GM23248 (cell line): Measurements from ENCODE around the gene DCP1A. TPM values are rescaled to one million over a fixed set of nuclear protein-coding genes. Genes with fewer than 3 reads are reported as not detected.

ENCODE experiments used
- DNase-seq: peaks from one replicate; pipeline ENCODE4 v3.0.0-alpha.2; 2015
- H2AFZ ChIP-seq: fragments of 200-600 bp; sonication (generic); 2 replicates; pipeline ENCODE4 v1.6.1; 2016; ENCODE audit warnings: antibody characterized with exemption
- H3F3A ChIP-seq: fragments of 200-600 bp; sonication (generic); 2 replicates; pipeline ENCODE4 v1.6.1; 2016; ENCODE audit warnings: mild to moderate bottlenecking, antibody characterized with exemption, mixed run types; ENCODE audit not compliant: insufficient read depth
- H3K27ac ChIP-seq: fragments of 200-600 bp; sonication (generic); 2 replicates; pipeline ENCODE4 v1.5.1; 2016; ENCODE audit warnings: mild to moderate bottlenecking
- H3K27me3 ChIP-seq: fragments of 200-600 bp; sonication (generic); replicated peaks from 2 replicates; pipeline ENCODE4 v1.6.1; 2016; ENCODE audit warnings: mild to moderate bottlenecking; ENCODE audit not compliant: insufficient read depth
- H3K36me3 ChIP-seq: fragments of 200-600 bp; sonication (generic); 2 replicates; pipeline ENCODE4 v1.6.1; 2016; ENCODE audit warnings: low read depth, mild to moderate bottlenecking
- H3K4me1 ChIP-seq: fragments of 200-600 bp; sonication (generic); 2 replicates; pipeline ENCODE4 v1.6.1; 2016; ENCODE audit warnings: mild to moderate bottlenecking; ENCODE audit not compliant: insufficient read depth
- H3K4me2 ChIP-seq: fragments of 200-600 bp; sonication (generic); one replicate; pipeline ENCODE4 v1.6.1; 2016; ENCODE audit warnings: mild to moderate bottlenecking; ENCODE audit not compliant: unreplicated experiment
- H3K4me3 ChIP-seq: fragments of 200-600 bp; sonication (generic); 2 replicates; pipeline ENCODE4 v1.5.1; 2016; ENCODE audit warnings: mild to moderate bottlenecking
- H3K79me2 ChIP-seq: fragments of 200-600 bp; sonication (generic); 2 replicates; pipeline ENCODE4 v1.6.1; 2016; ENCODE audit warnings: mild to moderate bottlenecking; ENCODE audit not compliant: insufficient read depth
- H3K9ac ChIP-seq: fragments of 200-600 bp; sonication (generic); 2 replicates; pipeline ENCODE4 v1.6.1; 2016; ENCODE audit warnings: mild to moderate bottlenecking
- H3K9me2 ChIP-seq: fragments of 200-600 bp; sonication (generic); 2 replicates; pipeline ENCODE4 v1.6.1; 2016; ENCODE audit warnings: mixed run types, mild to moderate bottlenecking, moderate library complexity; ENCODE audit not compliant: insufficient read depth
- H3K9me3 ChIP-seq: fragments of 200-600 bp; sonication (generic); one replicate; pipeline ENCODE4 v1.6.1; 2017; ENCODE audit warnings: low read depth
- H4K20me1 ChIP-seq: fragments of 200-600 bp; sonication (generic); 2 replicates; pipeline ENCODE4 v1.6.0; 2016; ENCODE audit not compliant: insufficient read depth
- EZH2 ChIP-seq: fragments of 200-600 bp; sonication (generic); IDR thresholded peaks from 2 replicates; pipeline ENCODE4 v1.6.1; 2018; ENCODE audit warnings: antibody characterized with exemption, mild to moderate bottlenecking; ENCODE audit not compliant: insufficient read depth, poor library complexity, severe bottlenecking
- EZH2phosphoT487 ChIP-seq: fragments of 200-600 bp; sonication (generic); IDR thresholded peaks from 2 replicates; pipeline ENCODE4 v1.6.1; 2018; ENCODE audit warnings: antibody characterized with exemption, moderate library complexity, mild to moderate bottlenecking, low read depth; ENCODE audit not compliant: insufficient read depth
- WGBS, 2 experiments: methylation state at CpG; one replicate each; pipeline ENCODE4 v1.1.6; 2015 to 2017; ENCODE audit warnings: low lambda C conversion rate in 2 of 2, low coverage in 1 of 2; ENCODE audit errors: missing lambda C conversion rate in 2 of 2; 5-methylcytosine and 5-hydroxymethylcytosine counted together
- in situ Hi-C: fragments of 300-500 bp; cut with MboI; formaldehyde crosslinking; loops from 2 replicates; pipeline ENCODE4 v1.15.0; 2020
- polyA plus RNA-seq: library from polyadenylated mRNA; unstranded; fragments of >200 nt; fragmentation: Nextera tagmentation; extraction: Ambion mirVana; gene quantifications from 2 replicates; pipeline ENCODE4 v1.2.1, GENCODE V29; 2016
- total RNA-seq: library from RNA; depleted of rRNA; stranded (reverse); fragments of >200 nt; shearing (Covaris generic); gene quantifications from 2 replicates; pipeline ENCODE4 v1.2.3, GENCODE V29; 2014

DCP1A gene
- total and polyA plus RNA-seq, 2 experiments from 2014 or later = 13.1 to 27.2 TPM

DNA sequence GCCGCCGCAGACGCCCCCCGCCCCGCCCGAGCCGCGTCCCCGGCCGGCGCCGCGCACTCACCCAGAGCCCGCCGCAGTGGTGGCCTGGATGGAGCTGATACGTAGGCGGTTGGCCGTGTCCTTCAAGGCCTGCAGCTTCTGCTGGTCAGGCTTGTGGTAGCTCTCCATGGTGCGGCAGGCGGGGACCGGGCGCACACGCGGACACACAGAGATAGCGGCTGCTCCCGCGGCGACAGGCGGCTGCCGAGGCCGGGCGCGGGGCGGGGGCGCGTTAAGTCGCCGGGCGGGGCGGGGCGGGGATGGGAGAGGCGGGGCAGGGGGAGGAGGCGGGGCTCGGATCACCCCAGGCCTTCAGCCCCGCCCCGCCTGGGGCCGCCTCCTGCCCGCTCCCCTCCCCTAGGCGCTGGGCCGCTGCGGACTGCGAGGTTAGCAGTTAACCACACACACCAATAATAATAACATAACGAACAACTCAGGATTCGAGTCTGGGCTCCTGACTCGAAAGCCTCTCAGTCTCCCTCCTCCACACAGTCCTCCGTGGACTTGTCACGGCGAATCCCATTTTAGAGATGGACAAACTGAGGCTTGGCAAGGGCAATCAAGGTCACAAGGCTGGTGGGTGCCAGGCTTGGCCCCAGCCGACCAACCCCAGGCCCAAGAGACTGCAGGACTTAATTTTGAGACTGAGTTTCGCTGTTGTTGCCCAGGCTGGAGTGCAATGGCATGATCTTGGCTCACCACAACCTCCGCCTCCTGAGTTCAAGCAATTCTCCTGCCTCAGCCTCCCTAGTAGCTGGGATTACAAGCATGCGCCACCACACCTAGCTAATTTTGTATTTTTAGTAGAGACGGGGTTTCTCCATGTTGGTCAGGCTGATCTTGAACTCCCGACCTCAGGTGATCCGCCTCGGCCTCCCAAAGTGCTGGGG lies 91.3 kb downstream of the DCP1A start, which contains the start of gene TKT:
TSS of gene TKT (minus strand) at position 248 of the 929 bp plus-strand sequence. CDS start at position 168, 80 bp downstream.
- 17 to 31% methylated on average over 32 to 59 of the region's 66 CpGs for WGBS, 2 experiments
- in situ Hi-C loops = no loop called here
- no peaks in the 10 kb centered on the region for H3K27me3 ChIP-seq

DNA sequence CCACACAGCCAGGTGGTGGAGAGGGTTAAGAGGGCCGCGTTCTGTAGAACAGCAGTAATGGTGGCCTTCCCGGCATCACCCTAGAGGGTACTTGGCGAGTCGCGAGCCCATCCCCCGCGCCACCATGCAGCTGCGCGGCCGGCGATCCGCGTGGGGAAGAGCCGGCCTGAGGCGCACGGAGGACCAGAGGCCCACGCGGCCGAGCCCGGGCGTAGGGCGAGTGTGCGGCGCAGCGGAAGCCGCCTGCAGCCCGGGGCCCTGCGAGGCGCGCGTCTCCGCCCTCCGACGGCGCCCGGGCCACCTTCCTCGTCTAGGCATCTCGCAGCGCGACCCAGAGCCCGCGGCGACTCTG lies 91.9 kb downstream of the DCP1A start:
- 0 to 1% methylated on average over 34 to 44 of the region's 44 CpGs for WGBS, 2 experiments
- TF ChIP-seq EZH2 (no peak), EZH2phosphoT487 (no peak)
- Histone ChIP-seq H3K79me2 (peaks cover 50% of the 10 kb centered on the region), H3K27me3 (no peaks in the 10 kb centered on the region), H3K9me2 (no peaks in the 10 kb centered on the region), H4K20me1 (peaks cover 18% of the 10 kb centered on the region; the same call in 1 of the 2 replicates), H3K4me2 (peak overlapping the region; percentile 89), H3K9ac (peak overlapping the region; percentile 87), H3F3A (0 out of 2 replicates have a peak, but pooled peaks cover 7% of the 10 kb centered on the region), H3K4me3 (peak overlapping the region; percentile 96), H2AFZ (peak overlapping the region; percentile 37), H3K36me3 (no peaks in the 10 kb centered on the region), H3K9me3 (no peaks in the 10 kb centered on the region), H3K27ac (peak overlapping the region; percentile 60), H3K4me1 (peaks cover 10% of the 10 kb centered on the region; the same call in 1 of the 2 replicates)
- in situ Hi-C loops = no loop called here
- DNase-seq = peak; percentile 76

More for the DNA sequence above, 91.3 kb downstream of the DCP1A start, which contains the start of gene TKT:
- H3K4me1 ChIP-seq = peaks cover 10% of the 10 kb centered on the region; the same call in 1 of the 2 replicates
- no peaks in the 10 kb centered on the region for H3K9me2 ChIP-seq
- peak within 1 kb of the TSS; percentile 89 for H3K4me2 ChIP-seq
- DNase-seq = peak; percentile 95
- no peaks in the 10 kb centered on the region for H3K36me3 ChIP-seq
- H4K20me1 ChIP-seq = peaks cover 18% of the 10 kb centered on the region; the same call in 1 of the 2 replicates
- 0 out of 2 replicates have a peak, but pooled peaks cover 7% of the 10 kb centered on the region for H3F3A ChIP-seq
- peak within 1 kb of the TSS; percentile 60 for H3K27ac ChIP-seq
- TF ChIP-seq EZH2phosphoT487 (no peak), EZH2 (no peak)
- H3K9ac ChIP-seq = peak within 1 kb of the TSS; percentile 87
- peak within 1 kb of the TSS; percentile 37 for H2AFZ ChIP-seq
- no peaks in the 10 kb centered on the region for H3K9me3 ChIP-seq
- H3K79me2 ChIP-seq = peaks cover 44% of the 10 kb centered on the region
- peak within 1 kb of the TSS; percentile 96 for H3K4me3 ChIP-seq

DNA sequence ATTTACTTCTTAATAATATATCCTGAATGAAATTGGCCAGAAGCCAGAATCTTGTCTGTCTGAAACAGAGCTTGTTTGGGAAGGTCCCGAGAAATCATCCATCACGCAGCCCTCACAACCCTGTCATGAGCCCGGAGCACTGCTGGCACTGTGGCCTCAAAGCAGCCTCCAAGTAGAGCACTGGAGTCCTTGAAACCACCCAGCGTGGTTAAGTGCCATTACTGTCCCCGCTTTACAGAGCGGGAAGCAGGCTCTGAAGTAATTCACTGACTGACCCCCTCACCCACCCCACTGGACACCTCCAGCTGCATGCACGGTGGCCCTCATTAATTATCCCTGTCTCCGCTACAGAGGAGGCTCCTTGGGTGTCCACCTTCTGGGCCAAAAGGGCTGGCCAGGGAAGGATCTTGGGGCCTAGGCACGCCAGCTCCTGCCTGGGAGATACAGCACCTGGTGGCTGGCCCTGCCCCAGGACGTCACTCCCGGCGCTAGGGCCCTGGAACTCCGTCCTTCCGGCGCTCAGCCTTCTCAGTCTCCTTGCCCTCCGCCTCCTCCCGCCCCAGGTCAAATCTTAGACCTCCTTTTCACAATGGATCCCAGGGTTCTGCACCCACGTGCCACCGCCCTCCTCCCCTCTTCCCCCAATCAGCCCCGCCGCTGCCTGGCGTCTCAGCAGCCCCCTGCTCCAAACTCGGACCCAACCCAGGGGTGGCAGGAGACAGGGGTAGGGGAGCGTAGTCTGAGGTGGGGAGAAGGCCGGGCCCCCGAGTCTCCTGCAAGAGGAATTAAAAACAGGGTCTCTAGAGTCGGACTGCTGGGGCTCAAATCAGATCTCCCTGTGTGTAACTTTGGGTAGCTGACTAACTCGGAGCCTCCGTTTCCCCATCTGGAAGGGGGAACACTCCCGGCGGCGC lies 92.6 kb downstream of the DCP1A start:
- Histone ChIP-seq H3F3A (0 out of 2 replicates have a peak, but pooled peaks cover 7% of the 10 kb centered on the region), H3K9me3 (no peaks in the 10 kb centered on the region), H2AFZ (peak overlapping the region; percentile 37), H3K27me3 (no peaks in the 10 kb centered on the region), H3K9me2 (no peaks in the 10 kb centered on the region), H3K79me2 (peaks cover 57% of the 10 kb centered on the region), H3K36me3 (no peaks in the 10 kb centered on the region), H4K20me1 (peaks cover 18% of the 10 kb centered on the region; the same call in 1 of the 2 replicates), H3K4me3 (peak overlapping the region; percentile 96), H3K9ac (peak overlapping the region; percentile 87), H3K4me2 (peak overlapping the region; percentile 89), H3K27ac (peak overlapping the region; percentile 60), H3K4me1 (peaks cover 10% of the 10 kb centered on the region; the same call in 1 of the 2 replicates)
- TF ChIP-seq EZH2 = no peak
- TF ChIP-seq EZH2phosphoT487 = no peak
- DNase-seq = peak; percentile 84
- WGBS, 2 experiments = 1% methylated on average over 26 to 32 of the region's 32 CpGs
- in situ Hi-C loops = no loop called here
